Activated T-helper 17 cell treated with anti-CD3 and anti-CD28 coated beads, Interleukin-2, amount 50 U/mL, for 72 hours (primary cell): ENCODE measurements around the gene L3MBTL4. TPM values are rescaled to one million over a fixed set of nuclear protein-coding genes. Genes with fewer than 3 reads are reported as not detected.
"Not testable (repeated sequence)": the region's sequence is repeated elsewhere in the genome, so short reads cannot be mapped to it uniquely, and the experiment has no call there.

Source experiments
- ATAC-seq: fragments of 150-1000 bp; cut with Tn5 transposase; replicated peaks from 2 replicates; pipeline ENCODE4 v1.10.0; 2021; ENCODE audit warnings: mild to moderate bottlenecking, moderate library complexity
- H3K27ac Mint-ChIP-seq: one replicate; pipeline ENCODE4 v1.8.0; 2022; ENCODE audit warnings: mixed read lengths
- H3K27me3 Mint-ChIP-seq: one replicate; pipeline ENCODE4 v1.8.0; 2022; ENCODE audit warnings: mixed read lengths
- H3K36me3 Mint-ChIP-seq: one replicate; pipeline ENCODE4 v1.8.0; 2022; ENCODE audit warnings: low read depth, mild to moderate bottlenecking, mixed read lengths
- H3K4me1 Mint-ChIP-seq: one replicate; pipeline ENCODE4 v1.8.0; 2022; ENCODE audit warnings: mixed read lengths
- H3K4me3 Mint-ChIP-seq: one replicate; pipeline ENCODE4 v1.8.0; 2022; ENCODE audit warnings: mild to moderate bottlenecking, mixed read lengths
- H3K9me3 Mint-ChIP-seq: one replicate; pipeline ENCODE4 v1.8.0; 2022; ENCODE audit warnings: mixed read lengths
- total RNA-seq, 2 donors: library from RNA; stranded (reverse); gene quantifications; one replicate each; pipeline ENCODE4 v1.2.3, GENCODE V29; 2022

Gene L3MBTL4
- total RNA-seq, 2 donors from 2014 or later = 0.19 TPM; not detected in 1

GRCh38 chr18:6396847-6397246, 17.9 kb downstream of the L3MBTL4 start:
- ATAC-seq = no peak
- H3K27me3 Mint-ChIP-seq = no peaks in the 10 kb centered on the region
- H3K27ac Mint-ChIP-seq = no peak overlapping the region
- H3K4me1 Mint-ChIP-seq = no peaks in the 10 kb centered on the region
- peaks cover 11% of the 10 kb centered on the region for H3K9me3 Mint-ChIP-seq
- H3K36me3 Mint-ChIP-seq = no peaks in the 10 kb centered on the region
- no peak overlapping the region for H3K4me3 Mint-ChIP-seq

GRCh38 chr18:6396276-6396675, 18.4 kb downstream of the L3MBTL4 start:
- H3K4me1 Mint-ChIP-seq = no peaks in the 10 kb centered on the region
- peaks cover 16% of the 10 kb centered on the region for H3K9me3 Mint-ChIP-seq
- no peaks in the 10 kb centered on the region for H3K27me3 Mint-ChIP-seq
- no peak for ATAC-seq
- no peak overlapping the region for H3K4me3 Mint-ChIP-seq
- H3K27ac Mint-ChIP-seq = no peak overlapping the region
- no peaks in the 10 kb centered on the region for H3K36me3 Mint-ChIP-seq

GRCh38 chr18:6389005-6389404, 25.7 kb downstream of the L3MBTL4 start:
- no peaks in the 10 kb centered on the region for H3K4me1 Mint-ChIP-seq
- H3K27ac Mint-ChIP-seq = no peak overlapping the region
- no peak for ATAC-seq
- peaks cover 27% of the 10 kb centered on the region for H3K9me3 Mint-ChIP-seq
- no peaks in the 10 kb centered on the region for H3K27me3 Mint-ChIP-seq
- no peaks in the 10 kb centered on the region for H3K36me3 Mint-ChIP-seq
- H3K4me3 Mint-ChIP-seq = no peak overlapping the region

- H3K36me3 Mint-ChIP-seq = no peaks in the 10 kb centered on the region
Measured at GRCh38 chr18:6382963-6383362, 31.7 kb downstream of the L3MBTL4 start.

DNA sequence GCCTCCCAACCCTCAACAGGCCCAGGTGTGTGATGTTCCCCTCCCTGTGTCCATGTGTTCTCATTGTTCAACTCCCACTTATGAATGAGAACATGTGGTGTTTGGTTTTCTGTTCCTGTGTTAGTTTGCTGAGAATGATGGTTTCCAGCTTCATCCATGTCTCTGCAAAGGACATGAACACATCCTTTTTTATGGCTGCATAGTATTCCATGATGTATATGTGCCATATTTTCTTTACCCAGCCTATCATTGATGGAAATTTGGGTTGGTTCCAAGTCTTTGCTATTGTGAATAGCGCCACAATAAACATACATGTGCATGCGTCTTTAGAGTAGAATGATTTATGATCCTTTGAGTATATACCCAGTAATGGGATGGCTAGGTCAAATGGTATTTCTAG, 37.2 kb downstream of the L3MBTL4 start:
- not testable (repeated sequence) for H3K27ac Mint-ChIP-seq, ATAC-seq, H3K4me1 Mint-ChIP-seq, H3K36me3 Mint-ChIP-seq, H3K27me3 Mint-ChIP-seq, H3K4me3 Mint-ChIP-seq
- peaks cover 28% of the 10 kb centered on the region for H3K9me3 Mint-ChIP-seq

More at GRCh38 chr18:6382963-6383362, 31.7 kb downstream of the L3MBTL4 start:
- peaks cover 25% of the 10 kb centered on the region for H3K9me3 Mint-ChIP-seq
- no peaks in the 10 kb centered on the region for H3K4me1 Mint-ChIP-seq
- no peaks in the 10 kb centered on the region for H3K27me3 Mint-ChIP-seq
- no peak overlapping the region for H3K27ac Mint-ChIP-seq
- no peak for ATAC-seq
- no peak overlapping the region for H3K4me3 Mint-ChIP-seq

DNA sequence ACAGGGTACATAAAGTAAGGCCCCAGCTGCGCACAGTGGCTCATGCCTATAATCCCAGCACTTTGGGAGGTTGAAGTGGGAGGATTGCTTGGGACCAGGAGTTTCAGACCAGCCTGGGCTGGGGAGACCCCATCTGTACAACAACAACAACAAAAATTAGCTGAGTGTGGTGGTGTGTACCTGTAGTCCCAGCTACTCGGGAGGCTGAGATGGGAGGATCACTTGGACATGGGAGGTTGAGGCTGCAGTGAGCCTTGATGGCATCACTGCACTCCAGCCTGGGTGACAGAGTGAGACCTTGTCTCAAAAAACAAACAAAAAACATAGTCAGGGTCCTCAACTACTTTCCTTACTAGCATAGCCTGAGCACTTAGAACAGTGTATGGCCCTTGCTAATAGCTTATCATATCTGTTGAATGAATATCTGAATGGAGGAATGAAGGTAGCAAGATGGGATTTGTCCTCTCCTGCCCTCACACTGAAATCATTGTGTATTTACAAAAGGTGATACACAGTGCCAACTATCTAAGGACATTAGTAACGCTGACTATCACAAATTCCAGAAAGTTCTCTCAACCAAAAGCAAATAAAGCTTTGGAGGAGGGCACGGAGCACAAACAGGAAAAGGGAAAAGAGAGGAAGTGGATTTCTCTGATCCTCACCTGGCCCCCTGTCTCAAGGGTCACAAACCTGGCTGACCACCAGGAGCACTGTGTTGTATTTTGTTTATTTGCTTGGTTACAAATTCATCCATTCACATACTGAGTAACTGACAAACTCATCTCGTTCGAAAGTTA, 38.1 kb downstream of the L3MBTL4 start:
- H3K4me3 Mint-ChIP-seq = no peak overlapping the region
- no peak for ATAC-seq
- no peaks in the 10 kb centered on the region for H3K27me3 Mint-ChIP-seq
- no peak overlapping the region for H3K27ac Mint-ChIP-seq
- H3K4me1 Mint-ChIP-seq = no peaks in the 10 kb centered on the region
- peaks cover 28% of the 10 kb centered on the region for H3K9me3 Mint-ChIP-seq
- H3K36me3 Mint-ChIP-seq = no peaks in the 10 kb centered on the region

DNA sequence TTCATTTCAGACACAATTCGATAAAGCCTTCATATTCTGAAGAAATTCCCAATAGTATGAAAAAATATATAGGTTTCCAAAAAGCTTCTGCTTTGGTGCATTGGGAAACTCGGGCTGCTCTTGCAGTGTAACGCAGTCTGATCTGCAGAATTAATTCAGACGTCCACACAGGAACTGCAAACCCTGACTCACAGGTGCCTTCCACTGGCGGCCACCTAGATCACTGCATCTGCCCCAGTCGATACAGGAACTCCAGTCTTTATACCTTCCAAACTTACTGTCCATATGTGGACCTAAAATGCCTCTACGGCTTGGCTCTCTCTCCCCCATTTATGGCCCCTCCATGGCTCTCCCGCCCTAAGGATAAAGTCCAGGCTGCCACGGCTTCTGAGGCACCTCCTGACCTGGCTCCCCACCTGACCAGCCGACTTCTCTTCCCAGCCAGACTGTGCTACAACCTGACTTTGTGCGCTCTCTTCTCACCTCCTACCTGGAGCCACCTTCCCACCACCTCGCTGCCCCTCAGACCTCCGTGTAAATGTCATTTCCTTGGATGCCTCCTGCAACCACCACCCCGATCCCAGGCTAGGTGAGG, 39.7 kb downstream of the L3MBTL4 start:
- Mint-ChIP-seq H3K27me3 (no peaks in the 10 kb centered on the region), H3K27ac (no peak overlapping the region), H3K4me1 (no peaks in the 10 kb centered on the region), H3K9me3 (peaks cover 24% of the 10 kb centered on the region), H3K36me3 (no peaks in the 10 kb centered on the region), H3K4me3 (no peak overlapping the region)
- ATAC-seq = no peak

- Mint-ChIP-seq H3K36me3 (no peaks in the 10 kb centered on the region), H3K27ac (no peak overlapping the region), H3K4me3 (no peak overlapping the region), H3K4me1 (no peaks in the 10 kb centered on the region), H3K9me3 (peaks cover 21% of the 10 kb centered on the region), H3K27me3 (no peaks in the 10 kb centered on the region)
- no peak for ATAC-seq
Measured at GRCh38 chr18:6374340-6374739, 40.4 kb downstream of the L3MBTL4 start.

DNA sequence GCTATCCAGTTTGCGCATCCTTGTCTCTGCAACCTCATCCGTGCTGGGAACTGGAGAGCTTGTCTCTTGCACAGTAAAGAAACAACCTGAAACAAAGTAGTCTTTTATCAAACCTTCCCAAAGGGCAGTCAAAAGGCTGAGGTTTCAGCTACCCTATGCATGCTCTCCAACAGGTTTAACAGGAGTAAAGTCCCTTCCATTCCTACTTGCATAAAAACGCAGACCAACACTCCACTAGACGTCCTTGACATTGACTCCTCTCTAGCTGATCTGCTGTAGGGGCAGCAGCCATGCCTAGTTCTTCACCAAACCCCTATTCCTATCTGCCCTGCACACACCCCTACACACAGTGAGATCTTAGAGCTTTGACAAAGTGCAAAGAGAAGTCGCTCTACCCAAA, 41.5 kb downstream of the L3MBTL4 start:
- no peak for ATAC-seq
- Mint-ChIP-seq H3K9me3 (peaks cover 17% of the 10 kb centered on the region), H3K27me3 (no peaks in the 10 kb centered on the region), H3K4me3 (no peak overlapping the region), H3K27ac (no peak overlapping the region), H3K36me3 (no peaks in the 10 kb centered on the region), H3K4me1 (no peaks in the 10 kb centered on the region)

GRCh38 chr18:6370886-6371635, 43.6 kb downstream of the L3MBTL4 start:
- Mint-ChIP-seq H3K36me3 (no peaks in the 10 kb centered on the region), H3K27ac (no peak overlapping the region), H3K4me3 (no peak overlapping the region), H3K27me3 (no peaks in the 10 kb centered on the region), H3K9me3 (peaks cover 23% of the 10 kb centered on the region), H3K4me1 (no peaks in the 10 kb centered on the region)
- ATAC-seq = no peak

DNA sequence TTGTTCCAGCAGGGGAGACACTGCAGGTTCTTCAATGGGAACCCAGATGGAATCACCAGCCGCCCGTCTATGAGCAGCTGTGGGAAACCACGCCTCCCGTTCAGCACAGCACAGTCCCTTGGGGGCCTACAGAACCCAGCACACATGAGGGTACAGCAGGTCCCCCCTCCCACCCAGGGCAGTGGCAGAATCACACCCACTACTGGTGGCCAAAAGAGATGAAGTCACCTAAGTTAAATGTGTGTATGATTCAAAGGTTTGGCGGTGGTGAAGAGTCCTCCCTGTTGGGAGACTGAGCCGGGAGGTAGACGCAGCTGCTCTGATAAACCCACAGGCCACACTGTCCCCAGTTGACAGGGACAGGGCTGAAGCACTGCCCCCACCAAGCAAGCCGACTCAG, 44.3 kb downstream of the L3MBTL4 start:
- H3K4me3 Mint-ChIP-seq = no peak overlapping the region
- no peaks in the 10 kb centered on the region for H3K27me3 Mint-ChIP-seq
- no peaks in the 10 kb centered on the region for H3K4me1 Mint-ChIP-seq
- H3K36me3 Mint-ChIP-seq = no peaks in the 10 kb centered on the region
- H3K27ac Mint-ChIP-seq = no peak overlapping the region
- ATAC-seq = no peak
- H3K9me3 Mint-ChIP-seq = peaks cover 22% of the 10 kb centered on the region

DNA sequence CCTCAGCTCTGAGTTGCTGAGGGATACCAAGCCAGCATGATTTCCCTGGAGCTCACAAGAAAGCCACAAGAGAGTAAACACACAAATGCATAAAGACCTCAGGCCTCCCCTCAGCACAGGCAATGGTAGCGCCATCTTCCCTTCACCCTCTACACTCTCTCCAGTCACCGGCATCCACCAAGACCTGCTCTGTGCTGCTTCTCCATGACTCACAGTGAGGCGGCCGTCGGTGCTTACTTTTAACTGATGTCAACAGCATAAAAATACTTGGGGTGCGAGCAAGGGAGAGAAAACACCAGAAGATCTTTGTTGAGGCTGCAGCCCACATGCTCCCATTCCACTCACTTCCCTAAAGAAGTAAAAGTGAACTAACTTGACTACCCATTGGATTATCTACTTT, 46.7 kb downstream of the L3MBTL4 start:
- H3K9me3 Mint-ChIP-seq = peaks cover 12% of the 10 kb centered on the region
- H3K36me3 Mint-ChIP-seq = no peaks in the 10 kb centered on the region
- H3K27ac Mint-ChIP-seq = no peak overlapping the region
- no peaks in the 10 kb centered on the region for H3K27me3 Mint-ChIP-seq
- no peak for ATAC-seq
- H3K4me1 Mint-ChIP-seq = no peaks in the 10 kb centered on the region
- H3K4me3 Mint-ChIP-seq = no peak overlapping the region

GRCh38 chr18:6367208-6367607, 47.5 kb downstream of the L3MBTL4 start:
- Mint-ChIP-seq H3K4me3 (no peak overlapping the region), H3K27me3 (no peaks in the 10 kb centered on the region), H3K27ac (no peak overlapping the region), H3K36me3 (no peaks in the 10 kb centered on the region), H3K4me1 (no peaks in the 10 kb centered on the region), H3K9me3 (peaks cover 8% of the 10 kb centered on the region)
- ATAC-seq = no peak

- H3K4me1 Mint-ChIP-seq = no peaks in the 10 kb centered on the region
- no peaks in the 10 kb centered on the region for H3K36me3 Mint-ChIP-seq
- no peaks in the 10 kb centered on the region for H3K27me3 Mint-ChIP-seq
- no peak for ATAC-seq
- no peak overlapping the region for H3K27ac Mint-ChIP-seq
- no peak overlapping the region for H3K4me3 Mint-ChIP-seq
- H3K9me3 Mint-ChIP-seq = peaks cover 6% of the 10 kb centered on the region
Measured at GRCh38 chr18:6366776-6367175, 47.9 kb downstream of the L3MBTL4 start.

DNA sequence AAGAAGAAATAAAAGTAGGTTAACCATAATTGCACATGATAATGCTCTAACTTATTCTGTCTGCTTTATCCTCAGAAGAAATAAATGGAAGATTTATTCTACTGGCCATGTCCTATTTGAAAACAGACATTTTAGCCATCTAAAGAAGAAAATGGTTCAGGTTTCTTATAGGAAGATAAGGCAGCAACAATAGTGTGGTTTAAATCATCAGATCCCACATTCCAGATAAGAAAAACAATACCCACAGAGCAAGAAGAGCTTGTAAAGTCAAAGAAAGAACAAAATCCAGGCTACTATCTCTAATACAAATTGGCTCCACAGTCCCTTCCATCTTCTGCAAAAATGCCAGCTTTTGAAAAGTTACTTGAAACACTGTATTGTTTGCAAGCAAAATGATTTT, 49.3 kb downstream of the L3MBTL4 start:
- H3K9me3 Mint-ChIP-seq = peaks cover 9% of the 10 kb centered on the region
- H3K4me1 Mint-ChIP-seq = no peaks in the 10 kb centered on the region
- no peaks in the 10 kb centered on the region for H3K36me3 Mint-ChIP-seq
- no peaks in the 10 kb centered on the region for H3K27me3 Mint-ChIP-seq
- no peak overlapping the region for H3K27ac Mint-ChIP-seq
- no peak for ATAC-seq
- H3K4me3 Mint-ChIP-seq = no peak overlapping the region
